NCI-H1092 treated with DMSO at 0.1 percent for 48 hours (cell line): ENCODE results near the gene CDK16.

Experiments used
- DNase-seq: peaks from one replicate; lab custom pipeline; 2025; lab: John Stamatoyannopoulos, UW

The CDK16 gene

DNA sequence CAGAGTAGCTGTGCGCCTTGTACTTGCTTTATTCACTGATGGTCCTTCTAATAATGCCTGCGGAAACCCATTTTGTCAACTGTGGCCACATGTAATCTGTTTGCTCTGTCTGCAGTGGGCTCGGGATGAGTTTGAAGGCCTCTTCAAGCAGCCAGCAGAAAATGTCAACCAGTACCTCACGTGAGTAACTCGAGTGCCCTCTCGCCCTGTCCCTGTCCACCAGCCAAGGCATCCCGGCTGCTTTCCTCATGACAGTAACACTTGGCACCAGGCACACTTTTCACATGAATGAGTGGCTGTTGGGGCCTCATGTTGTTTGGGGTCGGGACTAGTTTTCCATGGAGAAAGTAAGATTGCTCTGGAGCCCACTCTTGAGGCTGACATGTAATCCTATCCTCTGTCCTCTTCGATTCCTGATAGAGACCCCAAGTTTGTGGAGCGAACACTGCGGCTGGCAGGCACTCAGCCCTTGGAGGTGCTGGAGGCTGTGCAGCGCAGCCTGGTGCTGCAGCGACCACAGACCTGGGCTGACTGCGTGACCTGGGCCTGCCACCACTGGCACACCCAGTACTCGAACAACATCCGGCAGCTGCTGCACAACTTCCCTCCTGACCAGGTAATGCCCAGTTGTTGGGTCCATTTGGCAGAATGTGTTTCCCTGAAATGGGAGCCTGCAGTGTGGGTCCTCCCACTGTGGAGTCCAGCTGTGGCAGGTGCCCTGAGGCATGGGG, 8.8 kb upstream of the CDK16 start:
- DNase-seq = no peak

DNA sequence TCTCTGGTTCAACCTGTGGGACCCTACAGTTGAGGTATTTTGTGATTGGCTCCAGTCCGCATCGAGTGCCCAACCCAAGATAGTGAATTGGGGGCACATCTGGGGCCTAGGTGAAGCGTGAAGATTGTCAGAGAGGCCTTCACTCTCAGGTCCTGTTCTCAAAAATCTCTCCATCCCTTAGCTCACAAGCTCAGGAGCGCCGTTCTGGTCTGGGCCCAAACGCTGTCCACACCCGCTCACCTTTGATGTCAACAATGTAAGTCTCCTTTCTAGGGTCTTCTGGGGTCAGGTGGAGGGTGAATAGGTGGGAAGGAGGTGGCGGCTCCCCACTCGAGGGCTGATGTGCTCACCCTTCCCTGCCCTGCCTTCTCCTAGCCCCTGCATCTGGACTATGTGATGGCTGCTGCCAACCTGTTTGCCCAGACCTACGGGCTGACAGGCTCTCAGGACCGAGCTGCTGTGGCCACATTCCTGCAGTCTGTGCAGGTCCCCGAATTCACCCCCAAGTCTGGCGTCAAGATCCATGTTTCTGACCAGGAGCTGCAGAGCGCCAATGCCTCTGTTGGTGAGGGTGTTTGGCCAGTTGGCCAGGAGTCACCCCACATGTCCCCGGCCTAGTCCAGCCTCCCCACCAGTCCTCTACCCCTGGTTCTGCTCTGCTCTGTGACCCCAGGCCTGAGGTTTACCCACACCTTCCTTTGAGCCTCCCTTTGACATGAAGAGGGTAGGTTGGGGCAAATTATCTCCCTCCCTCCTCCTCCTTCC, 7.6 kb upstream of the CDK16 start:
- no peak for DNase-seq

DNA sequence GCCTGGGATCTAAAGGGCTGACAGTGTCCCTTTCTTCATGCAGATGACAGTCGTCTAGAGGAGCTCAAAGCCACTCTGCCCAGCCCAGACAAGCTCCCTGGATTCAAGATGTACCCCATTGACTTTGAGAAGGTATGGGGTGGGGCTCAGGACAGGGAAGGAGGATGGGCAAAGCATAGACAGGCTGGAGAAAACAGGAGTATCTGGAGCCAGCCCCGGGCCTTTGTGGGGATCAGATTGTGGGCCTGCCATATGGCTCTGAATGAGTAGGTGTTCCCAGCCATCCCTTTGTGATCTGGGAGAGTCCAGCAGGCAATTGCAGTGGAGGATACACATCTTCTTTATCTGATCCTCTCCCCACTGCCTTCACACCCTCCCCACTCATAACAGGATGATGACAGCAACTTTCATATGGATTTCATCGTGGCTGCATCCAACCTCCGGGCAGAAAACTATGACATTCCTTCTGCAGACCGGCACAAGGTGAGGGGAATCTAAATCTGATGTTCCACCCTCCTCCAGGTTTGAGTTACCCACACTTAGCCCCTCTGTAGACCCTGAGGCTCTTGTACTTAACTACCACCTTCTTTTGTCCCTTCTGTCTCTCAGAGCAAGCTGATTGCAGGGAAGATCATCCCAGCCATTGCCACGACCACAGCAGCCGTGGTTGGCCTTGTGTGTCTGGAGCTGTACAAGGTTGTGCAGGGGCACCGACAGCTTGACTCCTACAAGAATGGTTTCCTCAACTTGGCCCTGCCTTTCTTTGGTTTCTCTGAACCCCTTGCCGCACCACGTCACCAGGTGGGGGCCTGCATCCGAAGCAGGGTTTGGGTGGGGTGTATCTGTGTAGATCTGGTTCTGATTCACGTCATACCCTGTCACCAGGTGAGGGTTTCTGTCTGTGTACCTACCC, 5.8 kb upstream of the CDK16 start:
- DNase-seq = no peak

DNA sequence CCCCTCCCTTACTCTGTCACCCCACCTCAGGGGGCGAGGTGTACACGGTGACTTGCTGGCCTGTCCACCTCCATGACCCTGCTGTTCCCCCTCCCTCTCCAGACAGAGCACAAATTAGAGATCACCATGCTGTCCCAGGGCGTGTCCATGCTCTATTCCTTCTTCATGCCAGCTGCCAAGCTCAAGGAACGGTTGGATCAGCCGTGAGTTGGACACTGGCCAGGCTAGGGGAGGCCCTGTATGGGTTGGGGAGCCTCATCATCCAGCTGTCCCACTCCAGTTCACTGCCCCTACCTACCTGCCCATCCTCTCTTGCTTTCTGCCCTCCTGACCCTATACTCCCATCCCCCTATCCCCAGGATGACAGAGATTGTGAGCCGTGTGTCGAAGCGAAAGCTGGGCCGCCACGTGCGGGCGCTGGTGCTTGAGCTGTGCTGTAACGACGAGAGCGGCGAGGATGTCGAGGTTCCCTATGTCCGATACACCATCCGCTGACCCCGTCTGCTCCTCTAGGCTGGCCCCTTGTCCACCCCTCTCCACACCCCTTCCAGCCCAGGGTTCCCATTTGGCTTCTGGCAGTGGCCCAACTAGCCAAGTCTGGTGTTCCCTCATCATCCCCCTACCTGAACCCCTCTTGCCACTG, 3.9 kb upstream of the CDK16 start:
- no peak for DNase-seq

DNA sequence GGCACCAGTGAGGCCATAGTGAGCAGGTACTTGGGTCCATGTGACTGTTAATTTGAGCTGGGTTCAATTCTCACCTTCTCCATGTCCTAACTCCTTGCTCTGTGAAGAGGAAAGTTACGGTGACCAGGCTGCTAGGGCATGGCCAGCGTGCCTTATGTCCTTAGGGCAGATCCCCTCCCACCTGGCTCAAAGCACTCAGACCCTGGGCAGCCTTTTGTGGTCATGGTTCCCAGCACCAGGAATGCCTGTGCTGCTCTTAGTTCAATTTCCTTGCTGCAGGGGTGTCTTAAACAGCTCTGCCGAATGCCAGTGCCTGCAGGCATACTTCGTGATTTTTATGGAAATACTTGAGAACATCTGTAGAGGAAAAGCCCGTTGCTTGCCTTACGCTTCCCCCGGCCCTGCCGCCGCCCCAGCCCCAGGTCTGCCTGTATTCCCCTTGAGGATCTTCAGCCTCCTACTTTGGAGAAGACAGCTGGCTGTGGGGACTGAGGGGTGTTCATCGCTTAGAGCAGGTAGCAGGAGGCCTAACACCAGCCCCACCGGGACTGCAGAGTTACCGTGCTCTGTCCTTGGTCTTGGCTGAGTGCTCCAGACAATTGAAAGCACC, 3.1 kb upstream of the CDK16 start:
- no peak for DNase-seq

DNA sequence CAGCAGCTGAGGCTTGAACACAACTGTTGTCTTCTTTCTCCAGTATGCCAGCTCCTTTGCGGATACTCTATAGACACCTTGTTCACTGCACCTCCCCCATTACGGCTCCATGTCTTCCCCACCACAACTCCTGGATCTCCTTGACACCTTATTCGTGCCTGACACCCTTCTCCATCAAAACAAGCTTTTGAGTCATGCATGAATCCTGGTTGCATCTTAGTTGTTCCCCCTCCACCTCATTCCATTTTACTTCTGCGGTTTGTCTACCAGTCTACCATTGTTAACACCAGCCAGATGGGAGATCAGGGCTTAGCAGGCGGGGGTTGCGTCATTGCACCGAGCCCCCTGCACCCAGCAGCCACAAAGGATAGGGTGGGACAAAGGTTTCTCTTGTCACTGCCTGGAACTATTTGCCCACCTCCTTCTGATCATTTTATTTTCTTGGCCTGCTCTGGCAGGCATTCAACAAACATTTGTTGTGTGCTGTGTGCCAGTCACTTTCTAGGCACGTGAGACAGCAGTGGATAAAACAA, 2.0 kb upstream of the CDK16 start:
- DNase-seq = no peak

DNA sequence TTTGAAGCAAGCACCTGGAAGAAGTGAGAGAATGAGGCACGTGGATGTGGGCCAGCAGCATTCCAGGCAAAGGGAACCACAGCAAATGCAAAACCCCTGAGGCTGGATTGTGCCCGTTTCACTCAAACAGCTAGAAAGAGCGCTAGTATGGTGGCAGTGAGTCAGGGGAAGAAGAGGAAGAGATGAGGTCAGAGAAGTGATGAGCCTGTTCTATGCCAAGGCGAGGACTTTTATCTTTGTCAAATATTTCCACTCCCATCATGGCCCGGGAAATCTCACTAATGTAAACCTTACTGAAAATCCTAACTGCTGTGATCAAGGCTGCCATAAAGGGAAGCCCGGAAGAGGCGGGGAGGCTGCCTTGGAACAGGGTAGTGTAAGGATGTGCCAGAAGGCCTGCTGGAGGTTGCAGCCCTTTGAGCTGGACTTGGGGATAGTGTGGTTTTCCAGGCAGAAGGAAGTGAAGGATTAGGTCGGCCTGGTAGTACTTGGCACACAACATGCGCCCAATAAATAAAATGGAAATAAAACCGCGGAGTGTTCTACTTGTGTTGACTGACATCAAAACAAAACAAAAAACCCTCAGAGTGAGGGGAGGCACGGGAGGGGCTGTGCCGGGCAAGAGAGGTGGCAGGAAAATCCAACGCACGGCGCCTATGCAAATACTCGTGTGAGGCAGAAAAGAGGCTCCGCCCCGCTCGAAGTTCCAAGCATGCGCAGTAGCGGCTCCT, 1.2 kb upstream of the CDK16 start:
- peak; percentile 68 for DNase-seq

DNA sequence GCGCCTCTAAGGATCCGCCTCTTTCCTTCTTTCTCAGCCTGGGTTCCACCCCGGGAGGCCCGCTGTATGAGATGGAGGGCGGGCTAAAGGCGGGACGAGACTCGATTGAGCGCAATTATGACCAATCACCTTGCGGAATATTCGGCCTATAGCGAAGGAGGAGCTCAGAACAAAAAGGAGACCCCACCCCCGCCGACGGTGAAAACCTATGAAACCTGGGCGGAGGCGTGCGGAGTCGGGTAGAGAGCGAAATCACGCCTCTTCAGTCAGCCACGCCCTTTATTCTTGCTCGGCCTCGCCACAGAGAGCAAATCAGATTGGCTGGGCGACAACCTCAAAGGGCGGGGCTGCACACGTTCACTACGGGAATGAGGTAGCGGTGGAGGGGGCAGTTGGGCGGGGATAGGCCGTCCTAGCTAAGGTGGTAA, 615 bp upstream of the CDK16 start:
- DNase-seq = peak; percentile 99

DNA sequence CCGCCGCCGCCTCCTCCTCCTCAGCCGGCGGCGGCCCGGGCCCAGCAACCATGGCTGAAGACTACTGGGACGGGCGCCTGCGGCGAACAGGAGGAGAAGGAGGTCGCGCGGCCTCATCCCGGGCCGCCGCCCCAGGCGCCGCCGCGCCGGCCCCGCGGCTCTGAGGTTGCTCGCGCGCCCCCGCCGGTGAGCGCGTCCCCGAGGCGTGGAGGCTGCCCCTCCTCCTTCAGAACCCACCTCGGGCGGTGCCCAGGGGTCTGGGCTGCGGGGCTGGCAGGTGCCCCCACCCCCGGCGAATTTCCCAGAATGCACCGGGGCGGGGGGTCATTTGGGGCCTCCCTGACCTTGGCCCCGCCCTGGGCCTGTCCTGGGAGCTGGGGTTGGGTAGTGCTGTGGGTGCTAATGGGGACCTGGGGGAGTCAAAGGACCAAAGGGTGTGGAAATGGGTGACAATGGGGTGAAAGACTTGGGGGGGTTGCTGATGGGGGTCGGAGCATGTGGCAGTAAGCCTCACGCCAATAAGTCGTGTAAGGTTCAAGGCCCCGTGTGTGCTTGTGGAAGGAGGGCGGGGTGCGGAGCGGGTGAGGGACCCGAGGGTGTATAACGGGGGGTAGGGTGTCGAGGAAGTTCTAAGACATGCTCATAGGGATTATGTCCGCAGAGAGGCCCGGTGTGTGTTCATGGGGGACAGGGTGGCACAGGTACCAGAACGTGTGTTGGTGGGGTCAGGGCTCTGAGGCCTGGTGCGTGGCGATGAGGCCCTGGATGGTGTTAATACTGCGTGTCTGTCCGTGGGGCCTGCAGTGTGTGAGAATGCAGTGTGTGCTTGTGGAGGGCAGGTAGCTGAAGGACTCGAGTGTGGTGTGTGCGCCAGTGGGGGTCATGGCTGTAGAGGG, 687 bp downstream of the CDK16 start:
- DNase-seq = no peak

DNA sequence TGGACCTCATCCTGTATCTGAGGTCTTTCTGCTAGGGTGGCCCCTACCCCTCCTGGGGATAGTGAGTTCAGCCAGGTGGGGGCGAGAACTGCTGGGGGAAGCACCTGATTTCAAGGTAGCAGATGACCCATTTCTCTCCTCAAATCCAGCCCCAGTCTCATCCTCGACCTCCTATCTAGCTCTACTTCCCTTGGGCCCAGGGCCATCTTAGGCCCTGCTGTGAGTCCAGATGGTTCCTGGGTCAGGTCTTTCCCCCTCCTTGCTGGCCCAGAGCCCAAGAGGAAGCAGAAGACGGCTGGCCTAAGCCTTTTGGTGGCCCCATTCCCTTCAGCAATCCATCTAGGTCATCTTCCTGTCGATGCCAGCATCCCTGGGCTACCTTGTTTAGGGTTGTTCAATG, 3.3 kb downstream of the CDK16 start:
- no peak for DNase-seq

DNA sequence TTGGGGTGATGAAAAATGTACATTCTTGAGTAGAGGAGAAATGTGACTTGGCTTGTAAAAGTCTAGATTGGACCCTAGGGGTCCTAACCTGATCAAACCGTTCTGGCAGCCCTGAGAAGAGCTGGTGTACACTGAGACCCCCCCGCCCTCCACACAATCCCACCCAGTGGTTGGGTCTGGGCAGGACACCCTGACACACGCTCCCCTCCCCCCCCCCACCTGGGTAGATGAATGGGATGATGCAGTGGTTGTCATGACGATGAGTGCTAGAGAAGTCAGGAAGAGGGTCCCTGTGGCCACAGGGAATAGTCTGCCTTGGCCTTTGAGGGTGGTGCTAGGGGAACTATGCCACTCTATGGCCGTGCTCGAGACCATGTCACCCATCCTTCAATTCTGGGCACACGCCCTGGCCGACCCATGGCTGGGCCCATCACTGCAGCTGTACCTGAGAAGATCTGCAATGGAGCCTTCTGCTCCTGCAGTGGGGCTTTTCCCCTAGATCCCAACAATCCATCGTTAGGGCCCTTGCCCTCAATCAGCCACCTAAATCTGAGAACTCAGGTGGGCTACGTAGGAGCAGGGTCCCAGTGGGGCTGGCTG, 4.4 kb downstream of the CDK16 start:
- no peak for DNase-seq

DNA sequence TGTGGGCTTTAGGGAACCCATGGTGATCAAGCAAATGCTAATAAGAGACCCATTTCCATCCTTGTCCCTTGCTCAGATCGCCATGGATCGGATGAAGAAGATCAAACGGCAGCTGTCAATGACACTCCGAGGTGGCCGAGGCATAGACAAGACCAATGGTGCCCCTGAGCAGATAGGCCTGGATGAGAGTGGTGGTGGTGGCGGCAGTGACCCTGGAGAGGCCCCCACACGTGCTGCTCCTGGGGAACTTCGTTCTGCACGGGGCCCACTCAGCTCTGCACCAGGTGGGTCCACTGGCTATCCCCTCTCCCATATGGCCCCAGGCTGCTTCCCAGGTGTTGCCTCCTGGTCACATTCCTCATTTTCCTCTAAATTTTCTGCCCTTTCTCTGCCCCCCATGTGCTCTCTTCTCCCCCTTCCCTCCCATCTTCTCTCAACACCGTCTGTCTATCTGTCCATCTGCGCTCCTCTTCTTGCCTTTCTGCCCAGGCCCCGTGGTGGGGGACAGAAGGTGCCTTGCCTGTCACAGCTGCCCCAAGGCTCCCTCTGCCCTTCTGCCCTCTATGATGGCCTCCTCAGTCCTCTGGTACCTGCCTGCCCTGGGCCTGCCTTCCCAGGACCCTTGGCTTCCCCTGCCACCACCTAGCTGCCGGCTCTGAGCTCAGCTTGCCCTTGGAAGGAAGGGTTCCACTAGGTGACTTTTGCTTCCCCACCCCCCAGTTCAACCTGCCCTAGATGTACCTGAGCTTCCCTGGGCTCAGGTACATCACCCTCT, 5.2 kb downstream of the CDK16 start:
- DNase-seq = no peak

DNA sequence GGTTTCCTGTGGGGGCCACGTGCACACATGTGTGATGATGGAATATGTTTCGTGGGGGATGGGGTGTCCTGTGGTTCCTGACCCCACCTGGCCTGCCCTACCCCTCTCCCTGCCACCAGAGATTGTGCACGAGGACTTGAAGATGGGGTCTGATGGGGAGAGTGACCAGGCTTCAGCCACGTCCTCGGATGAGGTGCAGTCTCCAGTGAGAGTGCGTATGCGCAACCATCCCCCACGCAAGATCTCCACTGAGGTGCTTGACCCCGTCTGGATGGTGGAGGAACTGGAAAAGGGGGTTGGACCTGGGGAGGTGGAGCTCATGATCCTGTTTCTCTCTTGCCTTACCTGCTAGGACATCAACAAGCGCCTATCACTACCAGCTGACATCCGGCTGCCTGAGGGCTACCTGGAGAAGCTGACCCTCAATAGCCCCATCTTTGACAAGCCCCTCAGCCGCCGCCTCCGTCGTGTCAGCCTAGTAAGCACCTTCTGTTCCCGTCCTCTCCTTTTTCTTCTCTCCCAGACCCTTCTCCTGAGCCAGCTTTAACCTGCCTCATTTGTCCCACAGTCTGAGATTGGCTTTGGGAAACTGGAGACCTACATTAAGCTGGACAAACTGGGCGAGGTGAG, 5.9 kb downstream of the CDK16 start:
- no peak for DNase-seq

DNA sequence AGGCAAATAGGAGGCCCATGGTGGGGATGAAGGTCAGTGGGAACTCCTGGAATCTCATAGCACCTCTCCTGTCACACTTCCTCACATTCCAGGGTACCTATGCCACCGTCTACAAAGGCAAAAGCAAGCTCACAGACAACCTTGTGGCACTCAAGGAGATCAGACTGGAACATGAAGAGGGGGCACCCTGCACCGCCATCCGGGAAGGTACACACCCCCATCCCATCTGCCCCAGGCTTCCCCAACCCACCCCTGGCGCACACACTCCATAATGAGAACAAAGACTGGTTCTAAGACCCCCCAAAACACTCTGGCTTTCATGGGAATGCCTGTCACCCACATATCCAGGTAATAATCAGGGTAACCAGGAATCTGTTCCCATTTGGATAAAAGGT, 6.4 kb downstream of the CDK16 start:
- no peak for DNase-seq

DNA sequence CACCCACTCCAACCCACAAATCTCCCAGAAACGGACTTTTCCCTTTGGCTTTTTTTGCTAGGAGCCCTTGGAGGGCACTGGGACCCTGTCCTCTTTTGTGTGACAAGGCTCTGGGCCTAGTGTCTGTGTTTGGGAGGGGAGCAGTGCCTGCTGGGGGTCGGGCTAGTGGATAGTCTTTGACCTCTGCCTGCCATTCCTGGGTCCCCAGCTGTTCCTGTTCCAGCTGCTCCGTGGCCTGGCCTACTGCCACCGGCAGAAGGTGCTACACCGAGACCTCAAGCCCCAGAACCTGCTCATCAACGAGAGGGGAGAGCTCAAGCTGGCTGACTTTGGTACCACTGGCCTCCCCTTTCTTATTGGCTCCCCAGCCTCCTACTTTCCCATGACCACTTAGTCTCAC, 7.6 kb downstream of the CDK16 start:
- no peak for DNase-seq

DNA sequence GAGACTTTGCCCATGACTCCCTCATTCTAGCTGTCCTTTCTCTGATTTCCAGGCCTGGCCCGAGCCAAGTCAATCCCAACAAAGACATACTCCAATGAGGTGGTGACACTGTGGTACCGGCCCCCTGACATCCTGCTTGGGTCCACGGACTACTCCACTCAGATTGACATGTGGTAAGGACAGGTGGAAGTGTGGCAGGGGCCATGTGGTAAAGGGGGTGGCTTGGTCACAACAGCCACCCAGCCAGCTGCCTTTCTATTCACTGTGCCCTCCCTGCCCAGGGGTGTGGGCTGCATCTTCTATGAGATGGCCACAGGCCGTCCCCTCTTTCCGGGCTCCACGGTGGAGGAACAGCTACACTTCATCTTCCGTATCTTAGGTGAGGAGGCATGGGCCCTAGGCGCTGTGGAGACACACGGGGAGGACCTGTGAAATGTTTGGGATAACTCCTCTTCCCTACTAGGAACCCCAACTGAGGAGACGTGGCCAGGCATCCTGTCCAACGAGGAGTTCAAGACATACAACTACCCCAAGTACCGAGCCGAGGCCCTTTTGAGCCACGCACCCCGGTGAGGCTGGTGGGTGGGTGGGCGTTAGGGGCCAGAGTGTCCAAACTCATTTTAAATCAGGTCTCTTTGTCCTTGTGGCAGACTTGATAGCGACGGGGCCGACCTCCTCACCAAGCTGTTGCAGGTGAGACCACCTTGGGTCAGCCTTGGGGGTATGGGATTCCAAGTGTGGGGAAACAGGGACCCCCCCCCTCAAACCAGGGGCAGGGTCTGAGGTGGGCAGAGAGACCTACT, 8.3 kb downstream of the CDK16 start:
- no peak for DNase-seq

DNA sequence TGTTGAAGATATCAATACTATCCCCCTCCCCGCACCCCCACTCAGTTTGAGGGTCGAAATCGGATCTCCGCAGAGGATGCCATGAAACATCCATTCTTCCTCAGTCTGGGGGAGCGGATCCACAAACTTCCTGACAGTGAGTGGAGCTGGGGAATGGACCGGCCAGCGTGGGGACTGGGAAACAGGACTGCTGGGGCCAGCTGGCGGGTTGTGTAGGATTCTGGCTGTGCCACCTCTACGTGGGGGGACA, 8.8 kb downstream of the CDK16 start:
- no peak for DNase-seq
